Keratinocyte (primary cell): ENCODE data around the gene MOCS1. TPM values are rescaled to one million over a fixed set of nuclear protein-coding genes. Genes with fewer than 3 reads are reported as not detected.

ENCODE experiments used
- DNase-seq: peaks from one replicate; pipeline ENCODE4 v3.0.0-alpha.2; 2011; ENCODE audit warnings: low read depth, missing footprints, low spot score
- FAIRE-seq: peaks from 2 replicates; lab custom pipeline; 2011; peaks lifted over from hg19 to GRCh38; lab: Jason Lieb, UNC
- H2AFZ ChIP-seq: 2 replicates; pipeline ENCODE4 v1.6.0; 2012; ENCODE audit warnings: low read length, control low read depth, inconsistent platforms; ENCODE audit not compliant: control insufficient read depth
- H3K27ac ChIP-seq: 2 replicates; pipeline ENCODE4 v1.5.1; 2011; ENCODE audit warnings: low read length; ENCODE audit not compliant: control insufficient read depth, insufficient read depth
- H3K27me3 ChIP-seq: 3 replicates; pipeline ENCODE4 v1.6.0; 2011; ENCODE audit warnings: low read length; ENCODE audit not compliant: control insufficient read depth, insufficient read depth; ENCODE audit errors: extremely low read depth
- H3K36me3 ChIP-seq, 2 experiments: 2 replicates in 1 of 2; 3 replicates in 1 of 2; pipeline ENCODE4 v1.5.1; 2011; ENCODE audit warnings: low read length in 2 of 2, mild to moderate bottlenecking in 1 of 2; ENCODE audit not compliant: control insufficient read depth in 2 of 2, insufficient read depth in 2 of 2; ENCODE audit errors: extremely low read depth in 1 of 2
- H3K4me1 ChIP-seq: 3 replicates; pipeline ENCODE4 v1.5.1; 2011; ENCODE audit warnings: low read length; ENCODE audit not compliant: control insufficient read depth, insufficient read depth; ENCODE audit errors: extremely low read depth
- H3K4me2 ChIP-seq: 3 replicates; pipeline ENCODE4 v1.6.0; 2011; ENCODE audit warnings: low read depth, low read length; ENCODE audit not compliant: control insufficient read depth, insufficient read depth; ENCODE audit errors: extremely low read depth
- H3K4me3 ChIP-seq, 3 experiments: fragments of 200-600 bp in 1 of 3; sonication (generic) in 1 of 3; 2 replicates in 2 of 3; 3 replicates in 1 of 3; pipeline ENCODE4 v1.5.1; 2011 to 2016; ENCODE audit warnings: low read length in 3 of 3, mild to moderate bottlenecking in 3 of 3, control low read depth in 2 of 3, inconsistent platforms in 1 of 3, low read depth in 1 of 3, mixed read lengths in 1 of 3, mixed run types in 1 of 3, moderate library complexity in 1 of 3; ENCODE audit not compliant: control insufficient read depth in 2 of 3, insufficient read depth in 2 of 3; ENCODE audit errors: extremely low read depth in 1 of 3
- H3K79me2 ChIP-seq: 2 replicates; pipeline ENCODE4 v1.6.0; 2012; ENCODE audit warnings: low read length; ENCODE audit not compliant: control insufficient read depth, insufficient read depth
- H3K9ac ChIP-seq: 3 replicates; pipeline ENCODE4 v1.6.0; 2011; ENCODE audit warnings: low read length; ENCODE audit not compliant: control insufficient read depth, insufficient read depth; ENCODE audit errors: extremely low read depth
- H3K9me1 ChIP-seq: 3 replicates; pipeline ENCODE4 v1.6.0; 2011; ENCODE audit warnings: low read length; ENCODE audit not compliant: control insufficient read depth, insufficient read depth; ENCODE audit errors: extremely low read depth
- H3K9me3 ChIP-seq: 2 replicates; pipeline ENCODE4 v1.5.1; 2012; ENCODE audit warnings: low read depth, low read length; ENCODE audit not compliant: control insufficient read depth
- H4K20me1 ChIP-seq: 3 replicates; pipeline ENCODE4 v1.6.0; 2011; ENCODE audit warnings: low read length; ENCODE audit not compliant: control insufficient read depth, insufficient read depth; ENCODE audit errors: extremely low read depth
- EZH2 ChIP-seq: IDR thresholded peaks from one replicate; pipeline ENCODE4 v1.6.1; 2012; ENCODE audit warnings: inconsistent platforms, mild to moderate bottlenecking, low read length, moderate library complexity
- dilution Hi-C: fragments of 300-500 bp; cut with MboI; formaldehyde crosslinking; loops from one replicate; pipeline ENCODE4 v1.7.0; 2020; ENCODE audit warnings: low sequenced_read_pairs; ENCODE audit not compliant: extremely low pct_ligation_motif_present
- polyA plus RNA-seq, 5 experiments: library from polyadenylated mRNA; depleted of rRNA in 3 of 5; stranded (reverse) in 3 of 5; stranded (forward) in 1 of 5; unstranded in 1 of 5; fragments of >200 nt; gene quantifications; 1 replicate in 1 of 5; 2 replicates in 3 of 5; 3 replicates in 1 of 5; pipeline versions ENCODE4 v1.2.1 to v1.2.3, GENCODE V29; 2011 to 2012; ENCODE audit warnings: missing spikeins in 2 of 5, low read depth in 1 of 5, low replicate concordance in 1 of 5
- TF ChIP-seq, protein P1 (sequence below), 3 experiments: IDR thresholded peaks in 1 of 3; conservative IDR thresholded peaks in 1 of 3; optimal IDR thresholded peaks in 1 of 3; 2 replicates in 2 of 3; 3 replicates in 1 of 3; pipeline versions ENCODE3 to v1.5.1; 2011; ENCODE audit warnings: low read length in 3 of 3, mild to moderate bottlenecking in 3 of 3, moderate library complexity in 2 of 3, control low read depth in 1 of 3, inconsistent platforms in 1 of 3; ENCODE audit not compliant: insufficient read depth in 2 of 3; ENCODE audit errors: extremely low read depth in 1 of 3

MOCS1 gene
- polyA plus RNA-seq, 1 donor (not counting 4 experiments of a cell fraction or from before 2014, with no cell fraction given): 2.2 TPM

DNA sequence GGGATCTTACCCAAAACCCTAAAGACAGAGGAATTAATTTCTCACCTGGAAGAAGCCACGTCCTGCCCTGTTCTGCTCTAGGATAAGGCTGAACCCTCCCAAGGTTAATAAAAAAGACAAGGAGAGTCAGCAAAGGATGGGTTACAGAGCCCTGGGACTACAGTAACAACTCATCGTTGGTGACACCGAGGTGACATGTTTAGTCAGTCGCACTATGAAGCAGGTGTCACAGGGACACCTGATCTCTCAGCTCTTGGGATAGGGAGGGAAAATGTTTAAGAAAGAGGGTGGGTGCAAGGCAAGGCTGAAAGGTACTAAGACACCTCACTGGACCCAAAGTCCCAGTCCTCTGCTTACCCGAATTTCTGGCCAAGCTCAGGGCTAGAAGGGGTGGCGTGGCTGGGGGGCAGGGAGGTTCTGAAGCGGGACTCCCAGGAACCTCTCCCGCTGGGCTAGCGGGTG is 562 bp downstream of the MOCS1 start:
- DNase-seq: no peak
- Histone ChIP-seq H2AFZ (peak overlapping the region; percentile 77), H3K4me2 (peak overlapping the region; percentile 74), H3K4me1 (peaks cover 2% of the 10 kb centered on the region), H3K9ac (peak overlapping the region; percentile 49), H3K27ac (no peak overlapping the region), H4K20me1 (no peaks in the 10 kb centered on the region), H3K79me2 (no peaks in the 10 kb centered on the region), H3K27me3 (peaks cover 5% of the 10 kb centered on the region), H3K4me3 (peak overlapping the region; percentile 64 to 68 (median 68)), H3K9me3 (no peaks in the 10 kb centered on the region), H3K36me3 (no peaks in the 10 kb centered on the region), H3K9me1 (no peaks in the 10 kb centered on the region)
- no peak for FAIRE-seq
- TF ChIP-seq, protein P1, sequence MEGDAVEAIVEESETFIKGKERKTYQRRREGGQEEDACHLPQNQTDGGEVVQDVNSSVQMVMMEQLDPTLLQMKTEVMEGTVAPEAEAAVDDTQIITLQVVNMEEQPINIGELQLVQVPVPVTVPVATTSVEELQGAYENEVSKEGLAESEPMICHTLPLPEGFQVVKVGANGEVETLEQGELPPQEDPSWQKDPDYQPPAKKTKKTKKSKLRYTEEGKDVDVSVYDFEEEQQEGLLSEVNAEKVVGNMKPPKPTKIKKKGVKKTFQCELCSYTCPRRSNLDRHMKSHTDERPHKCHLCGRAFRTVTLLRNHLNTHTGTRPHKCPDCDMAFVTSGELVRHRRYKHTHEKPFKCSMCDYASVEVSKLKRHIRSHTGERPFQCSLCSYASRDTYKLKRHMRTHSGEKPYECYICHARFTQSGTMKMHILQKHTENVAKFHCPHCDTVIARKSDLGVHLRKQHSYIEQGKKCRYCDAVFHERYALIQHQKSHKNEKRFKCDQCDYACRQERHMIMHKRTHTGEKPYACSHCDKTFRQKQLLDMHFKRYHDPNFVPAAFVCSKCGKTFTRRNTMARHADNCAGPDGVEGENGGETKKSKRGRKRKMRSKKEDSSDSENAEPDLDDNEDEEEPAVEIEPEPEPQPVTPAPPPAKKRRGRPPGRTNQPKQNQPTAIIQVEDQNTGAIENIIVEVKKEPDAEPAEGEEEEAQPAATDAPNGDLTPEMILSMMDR (optimal IDR thresholded peaks at IDR 0.05 in 1 of 3, IDR thresholded peaks at IDR 0.05 in 1 of 3, conservative IDR thresholded peaks at IDR 0.05 in 1 of 3; ENCODE audit: extremely low read depth in 1 of 3, insufficient read depth in 2 of 3, low read length in 3 of 3): no peak
- no peak for TF ChIP-seq EZH2
- dilution Hi-C loops: no loop called here

DNA sequence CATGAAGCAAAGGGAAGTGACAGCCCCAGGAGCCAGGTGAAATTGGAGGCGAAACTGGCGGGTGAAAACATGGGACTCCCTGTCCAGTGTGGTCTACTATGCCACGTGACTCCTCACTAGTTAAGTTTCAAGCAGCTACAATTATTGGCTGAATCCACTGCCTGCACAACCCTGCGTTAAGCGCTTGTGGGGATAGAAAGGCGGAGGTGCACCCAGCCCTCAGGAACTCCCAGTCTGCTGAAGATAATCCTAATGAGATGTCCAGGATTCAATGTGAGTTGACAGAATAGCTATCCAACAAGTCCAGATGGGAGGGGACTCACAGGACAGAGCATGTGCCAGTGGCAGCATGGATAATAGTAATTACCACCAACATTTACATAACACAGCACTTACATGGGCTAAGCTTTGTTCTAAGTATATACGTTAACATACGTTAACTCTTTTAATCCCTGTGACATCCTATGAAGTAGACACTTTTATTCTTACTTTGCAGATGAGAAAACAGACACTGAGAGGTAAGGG is 1.8 kb downstream of the MOCS1 start:
- no peak overlapping the region for H3K27ac ChIP-seq
- dilution Hi-C loops: no loop called here
- no peaks in the 10 kb centered on the region for H3K9me1 ChIP-seq
- no peak overlapping the region for H3K4me3 ChIP-seq
- peaks cover 5% of the 10 kb centered on the region for H3K27me3 ChIP-seq
- no peak overlapping the region for H3K4me2 ChIP-seq
- no peak for DNase-seq
- H3K4me1 ChIP-seq: peaks cover 3% of the 10 kb centered on the region
- no peaks in the 10 kb centered on the region for H3K36me3 ChIP-seq
- FAIRE-seq: no peak
- TF ChIP-seq, protein P1 (optimal IDR thresholded peaks at IDR 0.05 in 1 of 3, IDR thresholded peaks at IDR 0.05 in 1 of 3, conservative IDR thresholded peaks at IDR 0.05 in 1 of 3; ENCODE audit: extremely low read depth in 1 of 3, insufficient read depth in 2 of 3, low read length in 3 of 3): no peak
- TF ChIP-seq EZH2: no peak
- no peaks in the 10 kb centered on the region for H3K9me3 ChIP-seq
- H2AFZ ChIP-seq: no peak overlapping the region
- no peaks in the 10 kb centered on the region for H4K20me1 ChIP-seq
- H3K79me2 ChIP-seq: no peaks in the 10 kb centered on the region
- no peak overlapping the region for H3K9ac ChIP-seq
